Spleen (tissue), 11 donors: ENCODE measurements around the gene PRDX2. TPM values are rescaled to one million over a fixed set of nuclear protein-coding genes. Genes with fewer than 3 reads are reported as not detected.
A peak's percentile ranks its signal among the peaks of the same experiment; 100 is the strongest.

Experiments
- DNase-seq: peaks from one replicate; pipeline ENCODE4 v3.0.0-alpha.2; 2020
- H3K27ac ChIP-seq, 8 donors: fragments of 200-600 bp; sonication (generic) in 7 of 8; 1 replicate in 4 of 8; 2 replicates in 4 of 8; pipeline versions ENCODE4 v1.5.0 to v1.8.0; 2016 to 2021; ENCODE audit warnings: inconsistent platforms in 4 of 8, mild to moderate bottlenecking in 4 of 8, moderate library complexity in 1 of 8
- H3K27me3 ChIP-seq, 7 donors: fragments of 200-600 bp; sonication (generic) in 6 of 7; replicated peaks in 1 of 7; 1 replicate in 4 of 7; 2 replicates in 3 of 7; pipeline versions ENCODE4 v1.5.0 to v1.8.0; 2016 to 2021; ENCODE audit warnings: inconsistent platforms in 3 of 7, mild to moderate bottlenecking in 1 of 7
- H3K36me3 ChIP-seq, 6 donors: fragments of 200-600 bp; sonication (generic) in 5 of 6; 1 replicate in 4 of 6; 2 replicates in 2 of 6; pipeline versions ENCODE4 v1.5.0 to v1.8.0; 2016 to 2021; ENCODE audit warnings: inconsistent platforms in 2 of 6
- H3K4me1 ChIP-seq, 6 donors: fragments of 200-600 bp; sonication (generic) in 5 of 6; 1 replicate in 3 of 6; 2 replicates in 3 of 6; pipeline versions ENCODE4 v1.5.0 to v1.8.0; 2016 to 2021; ENCODE audit warnings: inconsistent platforms in 3 of 6
- H3K4me3 ChIP-seq, 8 donors: fragments of 200-600 bp; sonication (generic) in 7 of 8; 1 replicate in 4 of 8; 2 replicates in 4 of 8; pipeline versions ENCODE4 v1.5.0 to v1.8.0; 2016 to 2021; ENCODE audit warnings: inconsistent platforms in 4 of 8, mild to moderate bottlenecking in 4 of 8, moderate library complexity in 2 of 8
- H3K9me3 ChIP-seq, 8 donors: fragments of 200-600 bp; sonication (generic) in 7 of 8; 1 replicate in 4 of 8; 2 replicates in 4 of 8; pipeline versions ENCODE4 v1.5.0 to v1.8.0; 2016 to 2021; ENCODE audit warnings: inconsistent platforms in 4 of 8
- CTCF ChIP-seq, 11 experiments: fragments of 200-600 bp in 7 of 11; fragments of 450-650 bp in 4 of 11; sonication (generic) in 4 of 11; IDR thresholded peaks in 8 of 11; conservative IDR thresholded peaks in 3 of 11; 1 replicate in 7 of 11; 2 replicates in 4 of 11; pipeline versions ENCODE4 v1.4.0 to v1.8.0; 2016 to 2021; ENCODE audit warnings: antibody characterized with exemption in 11 of 11, inconsistent platforms in 4 of 11, mild to moderate bottlenecking in 1 of 11
- POLR2A ChIP-seq, 3 donors: fragments of 450-650 bp; IDR thresholded peaks; one replicate each; pipeline ENCODE4 v1.5.1; 2017; ENCODE audit warnings: antibody characterized with exemption in 3 of 3, mild to moderate bottlenecking in 1 of 3
- POLR2AphosphoS5 ChIP-seq, 3 donors: sonication (generic); formaldehyde crosslinking; IDR thresholded peaks; one replicate each; pipeline ENCODE4 v1.5.1; 2017; ENCODE audit warnings: antibody characterized with exemption in 3 of 3
- WGBS, 5 donors: extraction: QIAGEN DNeasy Blood & Tissue Kit in 3 of 5; methylation state at CpG; one replicate each; pipeline versions ENCODE4 v1.1.5 to v1.1.7; 2013 to 2018; 5-methylcytosine and 5-hydroxymethylcytosine counted together
- intact Hi-C: fragments of 100-400 bp; cut with DNase I; formaldehyde crosslinking; loops from one replicate; pipeline ENCODE4 v1.15.0; 2023; ENCODE audit warnings: low total_unique reads
- polyA plus RNA-seq, 3 donors: library from polyadenylated mRNA; stranded (reverse); fragments of 200-250 nt; gene quantifications; one replicate each; pipeline ENCODE4 v1.2.1, GENCODE V29; 2013
- total RNA-seq, 7 donors: library from RNA; depleted of rRNA in 3 of 7; stranded (reverse); fragments of >200 nt in 3 of 7; fragmentation: NEBNext Ultra II Directional in 4 of 7; extraction: Animal tissue kit (Norgen Biotek cat#: 25700) in 4 of 7; gene quantifications; one replicate each; pipeline versions ENCODE4 v1.1.0 to v1.2.1, GENCODE V29; 2016 to 2021
- donor health status: healthy with polysubstance abuse.
- donor health status: DM: no; HTN: no; CAD: no; lungs with moderate emphysema.
- donor health status: DM: no; HTN: no; CAD: no.
- donor health status: Bipolar disorder and iron deficiency.
- donor health status: healthy.
- donor health status: DM: no; HTN: no; CAD: no.
- donor health status: DM: yes; HTN: yes; CAD: no.

PRDX2 gene
- total and polyA plus RNA-seq, 10 donors, result 78.3 to 203 (median 117) TPM

DNA sequence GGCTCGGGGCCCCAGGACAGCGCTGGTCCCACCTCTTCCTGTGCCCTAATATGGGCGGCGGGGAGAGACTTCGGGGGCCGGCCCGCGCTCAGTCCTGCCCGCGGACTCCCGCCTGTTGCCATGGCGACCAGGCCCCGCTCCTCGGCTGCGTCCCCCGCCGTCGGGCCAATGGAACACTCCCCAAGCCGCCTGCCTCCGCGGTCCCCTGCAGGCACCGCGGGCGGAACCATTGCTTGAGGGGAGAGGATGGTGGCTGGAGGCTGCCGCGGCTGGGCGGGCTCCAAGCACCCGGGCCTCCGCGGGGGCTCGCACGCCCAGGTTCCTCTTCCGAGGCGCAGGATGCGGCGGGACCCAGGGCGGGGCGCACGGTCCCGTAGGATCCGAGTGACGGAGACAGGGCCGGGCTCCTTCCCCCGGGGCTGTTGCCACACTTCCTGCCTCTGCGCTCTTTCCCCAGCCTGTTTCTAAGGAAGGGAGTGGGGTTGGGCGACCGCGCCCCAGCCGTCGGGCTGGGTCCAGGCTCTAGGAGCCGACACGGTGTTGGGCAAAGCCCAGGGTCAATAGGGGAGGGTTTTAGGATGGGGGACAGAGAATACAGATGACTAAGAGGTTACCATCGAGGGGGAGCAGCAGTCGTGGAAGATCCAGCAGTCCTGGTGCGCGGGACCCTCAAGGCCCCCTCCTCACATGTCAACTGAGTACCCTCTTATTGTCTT, 11.5 kb downstream of the PRDX2 start:
- no peaks in the 10 kb centered on the region for H3K9me3 ChIP-seq
- TF ChIP-seq POLR2AphosphoS5 (IDR thresholded peaks at IDR 0.05) (peak; percentile 95 to 99 (median 96)), CTCF (IDR thresholded peaks at IDR 0.05 in 8 of 11, conservative IDR thresholded peaks at IDR 0.05 in 3 of 11) (peak in 3 of 11 experiments; percentile 15 to 46 (median 38)), POLR2A (IDR thresholded peaks at IDR 0.05) (peak; percentile 46 to 79 (median 69))
- WGBS, 5 donors, result 0 to 1% (median 1%) methylated on average over 15 to 56 of the region's 56 CpGs
- no peaks in the 10 kb centered on the region for H3K36me3 ChIP-seq
- peak overlapping the region; percentile 97 to 100 (median 100) for H3K27ac ChIP-seq
- peaks cover 43 to 77% (median 67%) of the 10 kb centered on the region in 6 donors for H3K4me1 ChIP-seq
- peaks cover 0 to 5% (median 0%) of the 10 kb centered on the region in 7 donors for H3K27me3 ChIP-seq
- peak; percentile 100 for DNase-seq
- H3K4me3 ChIP-seq, result peak overlapping the region; percentile 72 to 96 (median 88)
- intact Hi-C loops, result no loop called here

- Histone ChIP-seq H3K27me3 (peaks cover 0 to 5% (median 0%) of the 10 kb centered on the region in 7 donors), H3K4me3 (peak overlapping the region; percentile 72 to 96 (median 88)), H3K27ac (peak overlapping the region; percentile 97 to 100 (median 100)), H3K9me3 (no peaks in the 10 kb centered on the region), H3K4me1 (peaks cover 41 to 77% (median 67%) of the 10 kb centered on the region in 6 donors), H3K36me3 (no peaks in the 10 kb centered on the region)
- WGBS, 5 donors, result 1 to 5% (median 1%) methylated on average over 24 to 46 of the region's 46 CpGs
- intact Hi-C loops, result no loop called here
- TF ChIP-seq POLR2A (IDR thresholded peaks at IDR 0.05) (no peak), POLR2AphosphoS5 (IDR thresholded peaks at IDR 0.05) (no peak), CTCF (IDR thresholded peaks at IDR 0.05 in 8 of 11, conservative IDR thresholded peaks at IDR 0.05 in 3 of 11) (no peak)
- no peak for DNase-seq
These were observed 12.3 kb downstream of the PRDX2 start for GRCh38 chr19:12789098-12789903.

GRCh38 chr19:12788682-12789097, 12.9 kb downstream of the PRDX2 start:
- WGBS, 5 donors, result 0 to 5% (median 2%) methylated on average over 8 to 12 of the region's 12 CpGs
- Histone ChIP-seq H3K4me1 (peaks cover 47 to 77% (median 67%) of the 10 kb centered on the region in 6 donors), H3K36me3 (no peaks in the 10 kb centered on the region), H3K9me3 (no peaks in the 10 kb centered on the region), H3K27ac (peak overlapping the region; percentile 97 to 100 (median 100)), H3K27me3 (peaks cover 0 to 5% (median 0%) of the 10 kb centered on the region in 7 donors), H3K4me3 (peak overlapping the region; percentile 72 to 96 (median 88))
- intact Hi-C loops, result no loop called here
- DNase-seq, result peak; percentile 92
- TF ChIP-seq POLR2AphosphoS5 (IDR thresholded peaks at IDR 0.05), result peak; percentile 59 to 80 (median 73)
- TF ChIP-seq POLR2A (IDR thresholded peaks at IDR 0.05), result no peak

DNA sequence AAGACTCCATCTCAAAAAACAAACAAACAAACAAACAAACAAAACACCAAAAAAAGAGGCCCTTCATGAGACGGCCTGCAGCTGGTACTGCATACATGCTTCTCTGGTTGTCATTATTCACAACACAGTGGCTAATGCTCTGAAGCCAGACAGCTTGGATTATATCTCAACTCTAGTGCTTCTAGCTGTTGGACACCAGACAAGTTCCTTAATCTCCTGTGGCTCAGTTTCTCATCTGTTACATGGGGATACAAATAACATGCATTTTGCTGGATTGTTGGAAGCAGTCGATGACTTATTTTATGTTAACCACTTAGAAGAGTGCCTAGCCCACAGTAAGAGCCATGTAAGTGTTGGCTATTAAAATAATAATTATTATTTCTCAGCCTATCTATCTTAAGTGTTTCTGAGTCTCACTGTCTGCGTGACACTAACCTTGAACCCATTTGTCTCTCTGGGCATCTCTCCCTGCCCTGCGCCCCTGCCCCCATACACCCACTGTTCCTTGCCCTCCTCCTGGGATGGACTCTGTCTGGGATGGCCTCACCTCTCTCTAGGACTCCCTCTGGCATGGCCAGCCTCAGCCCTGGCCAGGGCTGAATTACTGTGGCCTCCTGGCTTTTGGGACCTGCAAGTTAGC, 13.4 kb downstream of the PRDX2 start:
- H3K27me3 ChIP-seq, result peaks cover 0 to 5% (median 0%) of the 10 kb centered on the region in 7 donors
- no peaks in the 10 kb centered on the region for H3K36me3 ChIP-seq
- DNase-seq, result no peak
- H3K27ac ChIP-seq, result peak overlapping the region; percentile 97 to 100 (median 100)
- WGBS, 5 donors, result 40 to 65% (median 60%) methylated on average over 4 of the region's 4 CpGs
- no peak for TF ChIP-seq CTCF (IDR thresholded peaks at IDR 0.05 in 8 of 11, conservative IDR thresholded peaks at IDR 0.05 in 3 of 11)
- no peak for TF ChIP-seq POLR2A (IDR thresholded peaks at IDR 0.05)
- no peak for TF ChIP-seq POLR2AphosphoS5 (IDR thresholded peaks at IDR 0.05)
- H3K9me3 ChIP-seq, result no peaks in the 10 kb centered on the region
- H3K4me3 ChIP-seq, result peak overlapping the region; percentile 72 to 96 (median 88)
- peaks cover 52 to 81% (median 72%) of the 10 kb centered on the region in 6 donors for H3K4me1 ChIP-seq
- intact Hi-C loops, result no loop called here
